ENCODE results near the gene TAF11L3. TPM values are rescaled to one million over a fixed set of nuclear protein-coding genes. Genes with fewer than 3 reads are reported as not detected.

The TAF11L3 gene
- total RNA-seq, 1 donor from 2014 or later, result not detected

Other genes starting within 250 kb of the TAF11L3 start
- gene TAF11L2, start 20.1 kb upstream of the TAF11L3 start, total RNA-seq (ENCODE audit: insufficient read depth, low replicate concordance), result 5.3 TPM
- gene TAF11L4, start 3.4 kb downstream of the TAF11L3 start, total RNA-seq (ENCODE audit: insufficient read depth, low replicate concordance), result not detected
- gene TAF11L5, start 6.9 kb downstream of the TAF11L3 start, total RNA-seq (ENCODE audit: insufficient read depth, low replicate concordance), result 16.4 TPM
- not detected for gene TAF11L6, start 10.3 kb downstream of the TAF11L3 start, total RNA-seq (ENCODE audit: insufficient read depth, low replicate concordance)
- gene TAF11L7, start 67.4 kb downstream of the TAF11L3 start, total RNA-seq (ENCODE audit: insufficient read depth, low replicate concordance), result not detected
- gene TAF11L8, start 72.6 kb downstream of the TAF11L3 start, total RNA-seq (ENCODE audit: insufficient read depth, low replicate concordance), result not detected
- 16.4 TPM for gene TAF11L9, start 76.0 kb downstream of the TAF11L3 start, total RNA-seq (ENCODE audit: insufficient read depth, low replicate concordance)
- gene TAF11L10, start 79.5 kb downstream of the TAF11L3 start, total RNA-seq (ENCODE audit: insufficient read depth, low replicate concordance), result 16.4 TPM
- 0.96 TPM for gene TAF11L11, start 85.8 kb downstream of the TAF11L3 start, total RNA-seq (ENCODE audit: insufficient read depth, low replicate concordance)
- 0.96 TPM for gene TAF11L12, start 92.0 kb downstream of the TAF11L3 start, total RNA-seq (ENCODE audit: insufficient read depth, low replicate concordance)
- 5.3 TPM for gene TAF11L13, start 113.7 kb downstream of the TAF11L3 start, total RNA-seq (ENCODE audit: insufficient read depth, low replicate concordance)
- 9.4 TPM for gene TAF11L14, start 116.1 kb downstream of the TAF11L3 start, total RNA-seq (ENCODE audit: insufficient read depth, low replicate concordance)

Measured in umbilical cord (tissue), 1 donor.